B cell (primary cell): Measurements from ENCODE around the gene MAP2K6. TPM values are rescaled to one million over a fixed set of nuclear protein-coding genes. Genes with fewer than 3 reads are reported as not detected.

ENCODE experiments used
- ATAC-seq: fragments of 200-7000 bp; cut with Tn5 transposase; one replicate; pipeline ENCODE4 v1.10.0; 2021; ENCODE audit warnings: low read depth, mild to moderate bottlenecking, moderate number of reproducible peaks, moderate library complexity
- CTCF ChIA-PET: fragments of 350-600 bp; sonication (Branson Sonifier 250); formaldehyde crosslinking; loops from one replicate; lab custom pipeline; 2021; ENCODE audit warnings: antibody characterized with exemption, inconsistent platforms; lab: Charles Lee
- POLR2A ChIA-PET: fragments of 350-600 bp; sonication (Branson Sonifier 250); formaldehyde crosslinking; loops from one replicate; lab custom pipeline; 2021; ENCODE audit warnings: antibody characterized with exemption; lab: Charles Lee
- DNase-seq: peaks from one replicate; pipeline ENCODE4 v3.0.0; 2013
- H2AFZ ChIP-seq: 2 replicates; pipeline ENCODE4 v1.6.1; 2012; ENCODE audit warnings: mild to moderate bottlenecking, low read depth, low read length; ENCODE audit not compliant: insufficient read depth, poor library complexity, severe bottlenecking
- H3K27ac ChIP-seq, 2 donors: 1 replicate in 1 of 2; 2 replicates in 1 of 2; pipeline ENCODE4 v1.5.1; 2012 to 2013; ENCODE audit warnings: low read length in 2 of 2, mild to moderate bottlenecking in 2 of 2, moderate library complexity in 1 of 2
- H3K27me3 ChIP-seq, 4 experiments: fragments of 200-600 bp in 1 of 4; sonication (generic) in 1 of 4; replicated peaks in 1 of 4; 1 replicate in 2 of 4; 2 replicates in 2 of 4; pipeline versions ENCODE4 v1.6.1 to v1.7.0; 2013 to 2016; ENCODE audit warnings: low read length in 3 of 4, mild to moderate bottlenecking in 2 of 4, mixed read lengths in 1 of 4, moderate library complexity in 1 of 4; ENCODE audit not compliant: insufficient read depth in 4 of 4, control insufficient read depth in 3 of 4; ENCODE audit errors: control extremely low read depth in 1 of 4
- H3K36me3 ChIP-seq, 2 experiments: replicated peaks in 1 of 2; 1 replicate in 1 of 2; 2 replicates in 1 of 2; pipeline versions ENCODE4 v1.6.1 to v1.7.1; 2013; ENCODE audit warnings: low read length in 1 of 2; ENCODE audit not compliant: insufficient read depth in 2 of 2, control insufficient read depth in 1 of 2; ENCODE audit errors: control extremely low read depth in 1 of 2, extremely low read depth in 1 of 2
- H3K4me1 ChIP-seq, 2 donors: fragments of 200-600 bp in 1 of 2; sonication (generic) in 1 of 2; 1 replicate in 1 of 2; 2 replicates in 1 of 2; pipeline versions ENCODE4 v1.5.1 to v1.6.1; 2013 to 2017; ENCODE audit warnings: low read length in 2 of 2; ENCODE audit not compliant: control insufficient read depth in 2 of 2, insufficient read depth in 2 of 2
- H3K4me2 ChIP-seq: replicated peaks from 2 replicates; pipeline ENCODE3; 2012; ENCODE audit warnings: mild to moderate bottlenecking, low read depth, low read length; ENCODE audit not compliant: poor library complexity, severe bottlenecking
- H3K4me3 ChIP-seq, 5 experiments: fragments of 200-600 bp in 1 of 5; sonication (generic) in 1 of 5; 1 replicate in 3 of 5; 2 replicates in 2 of 5; pipeline versions ENCODE4 v1.5.1 to v1.7.0; 2011 to 2016; ENCODE audit warnings: low read length in 4 of 5, mild to moderate bottlenecking in 4 of 5, low read depth in 2 of 5, control low read depth in 1 of 5, moderate library complexity in 1 of 5; ENCODE audit not compliant: insufficient read depth in 1 of 5; ENCODE audit errors: control extremely low read depth in 1 of 5, extremely low read depth in 1 of 5
- H3K79me2 ChIP-seq: fragments of 200-600 bp; sonication (generic); one replicate; pipeline ENCODE4 v1.6.0; 2016; ENCODE audit warnings: low read length; ENCODE audit not compliant: control insufficient read depth, insufficient read depth
- H3K9ac ChIP-seq: fragments of 200-600 bp; sonication (generic); 2 replicates; pipeline ENCODE4 v1.6.1; 2017; ENCODE audit warnings: mild to moderate bottlenecking, low read length, moderate library complexity
- H3K9me3 ChIP-seq, 3 donors: one replicate each; pipeline versions ENCODE4 v1.6.1 to v1.7.1; 2013; ENCODE audit warnings: low read length in 2 of 3; ENCODE audit not compliant: control insufficient read depth in 2 of 3, insufficient read depth in 1 of 3; ENCODE audit errors: control extremely low read depth in 1 of 3
- H4K20me1 ChIP-seq: 2 replicates; pipeline ENCODE4 v1.6.0; 2012; ENCODE audit warnings: mild to moderate bottlenecking, low read length; ENCODE audit not compliant: insufficient read depth, control insufficient read depth, poor library complexity, severe bottlenecking
- H3K27ac Mint-ChIP-seq: one replicate; pipeline ENCODE4 v1.8.0; 2021; ENCODE audit warnings: mixed read lengths
- H3K27me3 Mint-ChIP-seq: one replicate; pipeline ENCODE4 v1.8.0; 2021; ENCODE audit warnings: mixed read lengths
- H3K4me1 Mint-ChIP-seq: one replicate; pipeline ENCODE4 v1.8.0; 2021; ENCODE audit warnings: mixed read lengths
- H3K4me3 Mint-ChIP-seq: one replicate; pipeline ENCODE4 v1.8.0; 2021; ENCODE audit warnings: mixed read lengths
- H3K9me3 Mint-ChIP-seq: one replicate; pipeline ENCODE4 v1.8.0; 2022; ENCODE audit warnings: mixed read lengths; ENCODE audit not compliant: insufficient read depth
- EZH2 ChIP-seq: IDR thresholded peaks from 2 replicates; pipeline ENCODE4 v1.6.1; 2012; ENCODE audit warnings: borderline replicate concordance, low read depth, mild to moderate bottlenecking, moderate library complexity, low read length; ENCODE audit not compliant: insufficient read depth, poor library complexity, severe bottlenecking
- WGBS: methylation state at CpG from one replicate; pipeline ENCODE4 v1.1.5; 2013; ENCODE audit warnings: missing lambda C conversion rate; ENCODE audit not compliant: insufficient coverage; 5-methylcytosine and 5-hydroxymethylcytosine counted together
- intact Hi-C: fragments of 100-400 bp; cut with micrococcal nuclease; formaldehyde crosslinking; loops from one replicate; pipeline ENCODE4 v1.10.0; 2022
- polyA plus RNA-seq: library from polyadenylated mRNA; depleted of rRNA; stranded (reverse); fragments of >200 nt; gene quantifications from 2 replicates; pipeline ENCODE4 v1.2.3, GENCODE V29; 2012
- total RNA-seq, 2 donors: library from RNA; stranded (reverse); fragments of 120-200 nt in 1 of 2; gene quantifications; 1 replicate in 1 of 2; 2 replicates in 1 of 2; pipeline versions ENCODE4 v1.2.3 to v1.2.4, GENCODE V29; 2013 to 2022
- TF ChIP-seq, protein P1 (sequence below): fragments of 200-600 bp; IDR thresholded peaks from one replicate; pipeline ENCODE4 v1.8.0; 2022; ENCODE audit warnings: antibody characterized with exemption, mild to moderate bottlenecking

The MAP2K6 gene
- total and polyA plus RNA-seq, 2 donors (not counting 1 experiment from before 2014, with no cell fraction given): 2.4 to 7.7 TPM

DNA sequence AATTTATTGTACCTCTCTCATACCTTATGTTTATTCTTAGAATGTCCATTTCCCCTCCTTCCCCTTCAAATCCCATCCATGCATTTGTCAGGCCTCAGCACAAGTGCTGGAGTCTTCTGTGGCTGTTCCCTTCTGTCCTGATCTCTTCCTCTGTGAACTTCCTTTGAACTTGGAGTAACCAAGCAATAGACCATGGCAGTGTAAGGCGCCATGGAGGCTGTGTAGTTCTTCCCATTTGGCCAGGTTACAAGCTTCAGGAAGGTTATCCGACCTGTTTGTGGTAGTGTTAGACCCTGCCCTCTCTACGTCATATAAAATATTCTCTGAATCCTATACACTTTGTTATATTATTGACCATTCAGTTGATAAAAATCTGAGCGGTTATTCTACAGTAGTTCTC lies 28.6 kb downstream of the MAP2K6 start:
- ChIA-PET CTCF (no interaction called here), POLR2A (no interaction called here)
- H3K9ac ChIP-seq: no peak overlapping the region
- no peaks in the 10 kb centered on the region for H3K4me1 ChIP-seq
- H3K27me3 ChIP-seq: no peaks in the 10 kb centered on the region
- no CpG with 5 or more reads among the region's 4 CpGs for WGBS
- H2AFZ ChIP-seq: no peak overlapping the region
- H3K4me2 ChIP-seq: no peak overlapping the region
- H3K36me3 ChIP-seq: no peaks in the 10 kb centered on the region
- ATAC-seq (no peak), DNase-seq (no peak)
- Mint-ChIP-seq H3K9me3 (peaks cover 2% of the 10 kb centered on the region), H3K27ac (no peak overlapping the region), H3K27me3 (no peaks in the 10 kb centered on the region), H3K4me3 (no peak overlapping the region), H3K4me1 (peaks cover 7% of the 10 kb centered on the region)
- peaks cover 3% of the 10 kb centered on the region for H4K20me1 ChIP-seq
- TF ChIP-seq EZH2: no peak
- TF ChIP-seq, protein P1, sequence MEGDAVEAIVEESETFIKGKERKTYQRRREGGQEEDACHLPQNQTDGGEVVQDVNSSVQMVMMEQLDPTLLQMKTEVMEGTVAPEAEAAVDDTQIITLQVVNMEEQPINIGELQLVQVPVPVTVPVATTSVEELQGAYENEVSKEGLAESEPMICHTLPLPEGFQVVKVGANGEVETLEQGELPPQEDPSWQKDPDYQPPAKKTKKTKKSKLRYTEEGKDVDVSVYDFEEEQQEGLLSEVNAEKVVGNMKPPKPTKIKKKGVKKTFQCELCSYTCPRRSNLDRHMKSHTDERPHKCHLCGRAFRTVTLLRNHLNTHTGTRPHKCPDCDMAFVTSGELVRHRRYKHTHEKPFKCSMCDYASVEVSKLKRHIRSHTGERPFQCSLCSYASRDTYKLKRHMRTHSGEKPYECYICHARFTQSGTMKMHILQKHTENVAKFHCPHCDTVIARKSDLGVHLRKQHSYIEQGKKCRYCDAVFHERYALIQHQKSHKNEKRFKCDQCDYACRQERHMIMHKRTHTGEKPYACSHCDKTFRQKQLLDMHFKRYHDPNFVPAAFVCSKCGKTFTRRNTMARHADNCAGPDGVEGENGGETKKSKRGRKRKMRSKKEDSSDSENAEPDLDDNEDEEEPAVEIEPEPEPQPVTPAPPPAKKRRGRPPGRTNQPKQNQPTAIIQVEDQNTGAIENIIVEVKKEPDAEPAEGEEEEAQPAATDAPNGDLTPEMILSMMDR: no peak
- H3K79me2 ChIP-seq: peaks cover 7% of the 10 kb centered on the region
- H3K4me3 ChIP-seq: no peak overlapping the region
- no peak overlapping the region for H3K27ac ChIP-seq
- H3K9me3 ChIP-seq: peaks cover 3 to 11% (median 4%) of the 10 kb centered on the region in 3 donors
- intact Hi-C loops: no loop called here

DNA sequence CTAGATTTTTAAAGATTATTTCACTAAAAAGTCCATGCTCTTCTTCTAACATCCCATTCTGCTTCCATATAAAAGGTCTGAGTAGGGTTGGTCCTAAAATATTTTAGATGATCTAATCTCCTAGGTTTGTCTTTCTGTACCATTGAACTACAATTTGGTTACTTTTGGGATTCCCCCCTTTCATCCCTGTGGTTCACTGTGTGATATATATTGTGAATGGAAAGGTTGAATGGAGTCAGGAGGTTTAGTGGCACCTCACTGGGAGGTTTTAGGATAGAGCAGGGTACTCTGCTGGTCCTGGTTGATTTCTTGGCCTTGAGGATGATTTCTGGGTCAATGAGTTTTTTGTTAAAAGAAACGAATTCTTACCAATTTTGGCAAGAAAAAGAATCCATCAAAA lies 29.5 kb downstream of the MAP2K6 start:
- H3K4me1 Mint-ChIP-seq: peaks cover 12% of the 10 kb centered on the region

More for the DNA sequence above, 29.5 kb downstream of the MAP2K6 start:
- H3K4me3 ChIP-seq: no peak overlapping the region
- H3K36me3 ChIP-seq: no peaks in the 10 kb centered on the region
- no peak overlapping the region for H3K27ac ChIP-seq
- H3K4me2 ChIP-seq: no peak overlapping the region
- TF ChIP-seq, protein P1: no peak
- TF ChIP-seq EZH2: no peak
- ChIA-PET POLR2A (no interaction called here), CTCF (no interaction called here)
- peaks cover 2% of the 10 kb centered on the region for H3K9me3 Mint-ChIP-seq
- H3K79me2 ChIP-seq: peaks cover 9% of the 10 kb centered on the region
- DNase-seq (no peak), ATAC-seq (no peak)
- no CpG with 5 or more reads among the region's 1 CpG for WGBS
- H3K9me3 ChIP-seq: peaks cover under 1 to 11% (median 4%) of the 10 kb centered on the region in 3 donors
- H2AFZ ChIP-seq: no peak overlapping the region
- H3K4me1 ChIP-seq: peaks cover 0 to 5% of the 10 kb centered on the region in 2 donors
- H4K20me1 ChIP-seq: peaks cover 3% of the 10 kb centered on the region
- H3K27me3 Mint-ChIP-seq: no peaks in the 10 kb centered on the region
- no peak overlapping the region for H3K27ac Mint-ChIP-seq
- H3K9ac ChIP-seq: no peak overlapping the region
- no peaks in the 10 kb centered on the region for H3K27me3 ChIP-seq
- no peak overlapping the region for H3K4me3 Mint-ChIP-seq
- intact Hi-C loops: no loop called here
